GM18861 (cell line): Measurements from ENCODE around the gene SLIT1.

ENCODE experiments used
- ATAC-seq: cut with Tn5 transposase; IDR thresholded peaks from one replicate; pipeline ENCODE4 v1.9.1; 2021; ENCODE audit not compliant: unreplicated experiment

The SLIT1 gene

DNA sequence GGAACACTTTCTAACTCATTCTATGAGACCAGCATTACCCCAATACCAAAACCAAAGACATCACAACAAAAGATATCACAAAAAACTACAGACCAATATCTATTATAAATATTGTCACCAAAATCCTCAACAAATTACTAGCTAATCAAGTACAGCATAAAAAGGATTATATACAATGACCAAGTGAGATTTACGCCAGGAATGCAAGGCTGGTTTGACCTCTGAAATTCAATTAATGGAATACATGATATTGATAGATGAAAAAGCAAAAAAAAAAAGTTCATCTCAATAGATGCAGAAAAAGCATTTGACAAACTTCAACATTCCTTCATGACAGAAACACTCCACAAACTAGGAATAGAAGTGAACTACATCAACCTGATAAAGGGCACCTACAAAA lies 178.3 kb downstream of the SLIT1 start:
- no peak for ATAC-seq

GRCh38 chr10:97006364-97006763 lies 179.4 kb downstream of the SLIT1 start:
- no peak for ATAC-seq

- no peak for ATAC-seq
These were observed 180.4 kb downstream of the SLIT1 start for GRCh38 chr10:97005349-97005748.

GRCh38 chr10:97004591-97004990 lies 181.2 kb downstream of the SLIT1 start:
- no peak for ATAC-seq

GRCh38 chr10:97003804-97004201 lies 182.0 kb downstream of the SLIT1 start:
- ATAC-seq: no peak

- ATAC-seq: no peak
These were observed 182.5 kb downstream of the SLIT1 start for GRCh38 chr10:97003151-97003803.

GRCh38 chr10:97002670-97003069 lies 183.1 kb downstream of the SLIT1 start:
- no peak for ATAC-seq

DNA sequence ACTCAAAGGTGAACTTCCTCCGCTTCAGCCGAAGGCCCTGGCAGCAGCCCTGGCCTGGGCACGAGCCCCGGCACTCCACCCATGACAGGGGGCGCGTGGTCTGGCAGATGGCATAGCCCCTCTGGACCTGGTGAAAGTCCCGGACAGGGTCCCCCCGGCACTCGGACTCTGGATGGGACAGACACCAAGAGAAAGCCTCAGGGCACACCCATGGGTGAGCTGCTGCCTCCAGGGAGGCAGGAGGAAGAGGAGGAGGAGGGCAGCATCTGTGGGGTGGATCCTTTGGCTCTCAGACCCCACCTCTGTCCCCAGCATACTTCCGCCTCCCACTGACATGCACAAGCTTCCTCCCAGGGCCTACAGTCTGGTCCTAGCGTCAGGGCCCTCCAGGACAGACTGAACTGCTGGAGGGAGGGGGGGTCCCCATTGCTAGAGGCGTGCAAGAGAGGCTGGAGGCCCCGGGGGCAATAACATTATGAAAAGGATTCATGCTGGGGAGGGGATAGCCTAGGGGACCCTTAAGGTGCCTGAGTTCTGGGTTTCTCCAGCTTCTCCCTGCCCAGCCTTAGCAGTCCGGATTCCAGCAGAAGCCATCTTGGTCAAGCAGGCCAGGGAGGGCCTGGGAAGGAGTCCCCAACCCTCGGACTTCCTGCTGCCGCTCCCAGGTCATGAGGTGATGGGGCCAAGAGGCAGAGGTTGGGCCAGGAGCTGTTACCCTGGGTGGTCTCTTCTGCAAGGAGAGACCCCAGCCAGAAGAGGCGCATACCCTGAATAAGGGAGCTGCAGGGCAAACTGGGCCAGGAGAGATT lies 184.4 kb downstream of the SLIT1 start:
- no peak for ATAC-seq

DNA sequence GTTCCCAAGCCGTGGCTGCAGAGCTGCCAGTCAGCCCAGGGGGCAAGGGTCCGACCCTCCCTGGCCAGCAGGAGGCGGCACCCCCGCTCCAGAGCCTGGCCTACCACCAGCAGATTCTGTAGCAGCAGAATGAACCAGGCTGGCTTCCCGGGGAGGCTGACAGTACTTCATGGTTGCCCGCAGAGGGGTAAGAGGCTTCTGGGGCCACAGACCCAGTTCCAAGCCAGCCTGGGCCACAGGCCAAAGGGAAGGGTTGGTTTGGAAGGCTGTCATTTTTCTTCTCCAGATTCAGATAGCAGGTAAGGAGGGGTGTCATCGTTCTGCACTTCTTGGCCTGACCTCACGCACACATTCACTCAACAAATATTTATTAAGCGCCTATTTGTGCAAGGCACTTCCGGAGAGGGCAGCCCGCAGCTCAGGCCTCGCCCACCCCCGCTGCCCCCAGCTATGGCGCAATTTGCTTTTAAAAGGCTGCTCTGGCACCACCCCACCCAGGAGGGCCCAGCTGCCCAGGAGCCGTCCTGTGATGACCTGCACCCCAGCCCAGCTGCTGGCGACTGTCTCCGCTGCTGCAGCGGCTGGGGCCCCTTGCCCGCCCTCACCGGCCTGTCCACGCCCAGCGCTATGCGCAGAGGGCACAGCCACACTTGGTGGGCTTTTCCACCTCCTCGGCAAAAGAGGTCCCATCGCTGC lies 185.1 kb downstream of the SLIT1 start:
- ATAC-seq: no peak

DNA sequence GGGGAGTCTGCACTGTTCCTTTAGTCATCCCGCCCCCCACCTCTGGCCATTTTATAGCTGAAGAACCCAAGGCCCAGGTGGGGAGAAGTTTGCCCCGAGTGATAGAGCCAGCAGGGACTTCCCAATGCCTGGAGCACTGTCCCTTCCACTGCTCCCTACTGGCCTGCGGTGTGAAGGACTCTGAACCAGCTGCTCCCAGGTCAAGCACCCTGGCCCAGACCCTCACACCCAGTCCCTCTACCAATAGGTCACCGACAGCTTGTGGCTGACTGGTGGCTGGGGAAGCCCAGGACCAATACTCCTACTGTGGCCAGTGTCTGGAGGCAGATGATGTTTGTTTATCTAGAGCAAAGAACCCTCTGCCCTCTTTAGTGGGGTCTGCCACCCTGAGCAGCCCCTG lies 185.8 kb downstream of the SLIT1 start:
- ATAC-seq: no peak

DNA sequence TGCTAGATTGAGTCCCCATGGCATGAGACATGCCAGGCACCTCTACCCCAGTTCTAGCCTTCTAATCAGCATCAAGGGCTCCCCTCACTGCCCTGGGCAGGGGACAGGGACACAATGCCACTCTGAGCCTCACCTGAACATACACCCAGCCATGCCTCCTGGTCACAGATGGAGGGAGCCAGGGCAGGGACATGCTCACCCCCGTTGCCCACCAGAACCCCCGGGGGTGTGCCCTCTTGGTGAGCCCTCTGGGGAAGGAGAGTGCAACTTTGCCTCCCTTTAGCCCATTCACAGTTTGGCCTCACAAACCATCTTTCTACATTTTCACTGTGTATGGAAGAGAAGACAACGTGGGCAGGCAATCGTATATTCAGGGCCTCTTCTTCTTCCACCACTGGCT lies 186.4 kb downstream of the SLIT1 start:
- ATAC-seq: no peak

DNA sequence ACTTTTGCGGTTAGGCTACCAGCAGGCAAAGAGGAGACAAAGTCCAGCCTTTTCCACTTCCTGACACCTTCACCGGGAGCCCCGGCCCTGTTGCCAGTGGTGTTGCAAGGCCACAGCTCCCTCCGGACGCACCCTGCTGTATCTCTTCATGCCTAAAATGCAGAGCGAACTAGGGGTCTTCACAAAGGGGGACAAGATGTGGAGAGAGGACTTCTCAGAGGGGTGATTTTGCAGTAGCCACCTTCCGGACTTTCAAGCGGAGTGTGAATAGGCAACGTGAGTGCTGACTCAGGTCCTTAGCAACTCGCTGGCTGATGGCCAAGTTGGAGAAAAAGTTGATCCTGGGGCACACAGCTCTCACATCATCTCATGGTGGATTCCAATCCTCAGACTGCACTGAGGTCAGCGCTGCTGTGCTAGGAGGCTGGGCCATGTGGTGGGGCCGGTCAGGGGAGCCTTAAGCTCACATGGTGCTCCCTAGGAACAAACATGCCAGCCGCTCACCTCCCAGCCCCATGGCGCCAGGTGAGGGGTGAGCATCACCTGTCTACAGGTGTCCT lies 187.3 kb downstream of the SLIT1 start:
- no peak for ATAC-seq

DNA sequence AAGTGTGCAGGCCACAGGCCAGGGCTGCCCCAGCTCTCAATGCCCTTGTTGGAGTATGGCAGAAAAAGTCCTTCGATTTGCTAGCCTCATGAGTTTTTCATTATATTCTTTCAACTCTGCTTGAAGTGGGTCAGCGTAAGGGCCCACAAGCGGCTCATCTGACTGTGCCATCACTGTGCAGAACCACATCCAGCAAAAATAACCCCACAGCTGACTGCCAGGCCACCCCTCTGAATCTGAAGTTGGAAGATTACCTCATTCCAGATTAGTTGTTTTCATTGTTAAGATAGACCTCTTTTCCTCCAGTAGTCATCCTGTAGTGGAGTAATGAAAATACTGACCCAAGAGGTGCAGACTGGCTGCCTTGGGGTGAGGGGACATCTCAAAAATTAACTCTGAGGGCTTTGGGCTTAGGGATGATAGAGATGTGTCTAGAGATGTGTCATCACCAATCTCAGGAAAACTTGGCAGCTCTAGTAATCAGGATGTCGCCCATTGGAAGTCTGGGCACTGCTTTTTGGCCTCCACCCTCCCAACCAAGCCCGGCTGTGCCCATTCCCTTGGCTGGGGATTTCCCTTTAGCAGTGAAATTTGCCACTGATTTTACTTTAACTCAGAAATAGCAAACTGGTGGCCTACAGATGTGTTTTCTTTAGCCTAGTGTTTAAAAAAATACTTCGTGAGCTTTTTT lies 189.3 kb downstream of the SLIT1 start:
- ATAC-seq: no peak

DNA sequence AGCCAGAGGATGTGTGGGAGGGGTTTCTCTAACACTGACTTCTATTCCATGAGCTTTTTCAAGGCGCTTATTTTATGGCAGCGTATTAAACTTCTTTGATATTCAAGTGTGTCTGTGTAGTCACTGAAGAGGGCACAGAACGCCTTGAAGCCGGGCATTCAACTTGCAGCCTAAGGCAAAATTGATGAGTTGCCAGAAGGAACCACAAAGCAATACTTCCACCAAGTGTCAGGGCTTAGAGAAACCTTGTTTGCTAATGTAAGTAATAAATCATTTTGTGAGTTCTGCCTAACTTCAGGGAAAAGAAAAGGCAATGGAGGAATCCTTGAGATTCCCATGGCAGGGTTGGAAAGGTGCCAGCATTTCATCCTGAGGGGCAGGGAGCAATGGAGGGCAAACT lies 189.9 kb downstream of the SLIT1 start:
- no peak for ATAC-seq

GRCh38 chr10:96992721-96993120 lies 193.0 kb downstream of the SLIT1 start:
- ATAC-seq: peak; percentile 53

DNA sequence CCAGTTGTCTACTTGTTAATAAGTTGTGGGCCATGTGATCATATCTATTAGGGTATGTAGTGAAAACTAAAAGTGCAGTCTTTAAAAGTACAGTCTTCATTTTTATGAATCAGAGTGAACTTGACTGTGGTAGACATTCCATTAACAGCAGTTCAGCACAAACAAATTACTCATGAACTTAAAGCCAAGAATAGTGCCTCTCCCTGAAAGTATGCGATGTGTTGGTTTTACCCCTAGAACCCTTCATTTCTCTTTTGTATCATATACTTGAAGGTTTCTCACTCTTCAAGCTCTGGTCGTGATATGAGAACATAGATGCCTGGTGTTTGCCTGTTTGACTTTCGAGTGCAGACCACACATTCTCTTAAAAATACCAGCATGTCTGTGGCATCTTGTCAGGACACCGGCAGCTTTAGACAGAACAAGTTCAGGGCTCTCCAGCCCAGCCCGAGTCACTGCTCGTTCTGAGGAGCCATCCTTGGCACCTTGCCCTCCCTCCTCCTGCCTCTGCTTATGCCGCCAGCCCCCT lies 194.4 kb downstream of the SLIT1 start:
- ATAC-seq: no peak

DNA sequence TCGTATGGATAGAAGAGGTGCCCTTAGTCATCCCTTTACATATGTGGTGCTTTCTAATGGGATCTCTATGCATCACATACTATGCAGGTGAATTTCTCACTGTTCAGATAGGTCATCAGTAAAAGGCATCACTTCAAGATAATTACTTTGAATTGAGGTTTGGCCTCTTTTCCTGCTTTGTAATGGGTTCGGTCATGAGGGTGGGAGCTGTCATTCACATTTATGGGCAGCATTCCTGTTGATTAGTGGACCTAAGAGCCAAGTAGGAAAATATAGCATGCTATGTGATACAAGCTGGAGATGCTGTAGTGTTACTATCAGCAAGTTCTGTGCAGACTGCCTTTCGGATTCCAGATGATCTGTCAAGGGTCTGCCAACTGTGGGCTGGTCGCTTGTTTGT lies 197.3 kb downstream of the SLIT1 start:
- no peak for ATAC-seq

DNA sequence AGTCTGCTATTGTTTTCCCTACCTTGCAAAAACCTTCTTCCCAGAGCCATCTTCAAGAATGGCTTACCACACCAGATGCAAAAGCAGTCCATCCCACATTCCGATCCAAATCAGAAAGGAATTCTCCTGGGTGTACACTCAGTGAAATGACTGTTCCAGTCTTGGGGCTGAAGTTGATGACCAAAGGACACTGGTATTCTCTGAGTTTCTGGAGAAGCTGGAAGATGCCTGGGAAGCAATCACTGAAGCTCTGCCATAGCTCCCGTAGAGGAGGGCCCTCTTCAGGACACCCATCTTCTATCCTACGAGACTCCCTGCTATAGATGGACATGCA lies 197.9 kb downstream of the SLIT1 start:
- ATAC-seq: no peak

GRCh38 chr10:96987141-96987841 lies 198.5 kb downstream of the SLIT1 start:
- ATAC-seq: no peak

- no peak for ATAC-seq
These were observed 199.4 kb downstream of the SLIT1 start for GRCh38 chr10:96986200-96986856.
